Stimulated activated naive B cell treated with anti-CD40 and anti-IgM and Interleukin-4, amounts not matched to agents 10 μg/mL and 1 μg/mL and 100 μg/mL, for 72 hours (primary cell): Measurements from ENCODE around the gene SLC6A5.
"Not testable (repeated sequence)": the region's sequence is repeated elsewhere in the genome, so short reads cannot be mapped to it uniquely, and the experiment has no call there.

Source experiments
- ATAC-seq, 2 donors: fragments of 150-1000 bp; cut with Tn5 transposase; replicated peaks; 2 replicates each; pipeline ENCODE4 v1.10.0; 2021; ENCODE audit warnings: moderate library complexity in 1 of 2
- DNase-seq: peaks from one replicate; pipeline ENCODE4 v3.0.0; 2021
- H3K27ac Mint-ChIP-seq: one replicate; pipeline ENCODE4 v1.8.0; 2022; ENCODE audit warnings: mild to moderate bottlenecking, mixed read lengths
- H3K27me3 Mint-ChIP-seq, 2 donors: one replicate each; pipeline ENCODE4 v1.8.0; 2022; ENCODE audit warnings: mixed read lengths in 2 of 2
- H3K36me3 Mint-ChIP-seq, 2 donors: one replicate each; pipeline ENCODE4 v1.8.0; 2022; ENCODE audit warnings: mixed read lengths in 2 of 2, mild to moderate bottlenecking in 1 of 2
- H3K4me1 Mint-ChIP-seq, 2 donors: one replicate each; pipeline ENCODE4 v1.8.0; 2022; ENCODE audit warnings: mixed read lengths in 2 of 2, mild to moderate bottlenecking in 1 of 2
- H3K4me3 Mint-ChIP-seq, 2 donors: one replicate each; pipeline ENCODE4 v1.8.0; 2022; ENCODE audit warnings: mild to moderate bottlenecking in 2 of 2, mixed read lengths in 2 of 2, moderate library complexity in 1 of 2
- H3K9me3 Mint-ChIP-seq, 2 donors: one replicate each; pipeline ENCODE4 v1.8.0; 2022; ENCODE audit warnings: mixed read lengths in 2 of 2, mild to moderate bottlenecking in 1 of 2

Gene SLC6A5

GRCh38 chr11:20599221-20600019 is at the start of gene SLC6A5:
SLC6A5 (plus strand) TSS chr11:20599608; CDS start chr11:20599673, 65 bp downstream.
- no peak for ATAC-seq
- DNase-seq, result no peak
- no peak within 1 kb of the TSS for H3K4me3 Mint-ChIP-seq
- H3K27me3 Mint-ChIP-seq, result peaks cover 80 to 92% of the 10 kb centered on the region in 2 donors
- peaks cover 4 to 7% of the 10 kb centered on the region in 2 donors for H3K9me3 Mint-ChIP-seq
- H3K4me1 Mint-ChIP-seq, result peaks cover 4 to 10% of the 10 kb centered on the region in 2 donors
- H3K27ac Mint-ChIP-seq, result peak within 1 kb of the TSS; percentile 83
- H3K36me3 Mint-ChIP-seq, result peaks cover 3% of the 10 kb centered on the region in 2 donors

- H3K9me3 Mint-ChIP-seq, result peaks cover 5 to 7% of the 10 kb centered on the region in 2 donors
- H3K4me3 Mint-ChIP-seq, result no peak overlapping the region
- H3K36me3 Mint-ChIP-seq, result no peaks in the 10 kb centered on the region
- no peak overlapping the region for H3K27ac Mint-ChIP-seq
- ATAC-seq (no peak), DNase-seq (no peak)
- peaks cover 0 to 5% of the 10 kb centered on the region in 2 donors for H3K27me3 Mint-ChIP-seq
- no peaks in the 10 kb centered on the region for H3K4me1 Mint-ChIP-seq
These were observed 48.3 kb upstream of the SLC6A5 start for GRCh38 chr11:20551096-20551495.

DNA sequence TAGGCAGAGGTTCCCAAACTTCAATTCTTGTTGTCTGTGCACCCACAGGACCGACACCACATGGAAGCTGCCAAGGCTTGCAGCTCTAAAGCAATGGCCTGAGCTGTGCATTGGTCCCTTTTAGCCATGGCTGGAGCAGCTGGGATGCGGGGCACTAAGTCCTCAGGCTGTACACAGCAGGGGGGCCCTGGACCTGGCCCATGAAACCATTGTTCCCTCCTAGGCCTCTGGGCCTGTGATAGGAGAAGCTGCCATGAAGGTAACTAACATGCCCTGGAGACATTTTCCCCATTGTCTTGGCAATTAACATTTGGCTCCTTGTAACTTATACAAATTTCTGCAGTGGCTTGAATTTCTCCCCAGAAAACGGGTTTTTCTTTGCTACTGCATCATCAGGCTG is 43.6 kb upstream of the SLC6A5 start:
- no peak for ATAC-seq
- Mint-ChIP-seq H3K27ac (no peak overlapping the region), H3K27me3 (peaks cover 6 to 11% of the 10 kb centered on the region in 2 donors), H3K4me3 (no peak overlapping the region), H3K36me3 (no peaks in the 10 kb centered on the region), H3K4me1 (no peaks in the 10 kb centered on the region), H3K9me3 (peaks cover 10 to 14% of the 10 kb centered on the region in 2 donors)
- no peak for DNase-seq

- not testable (repeated sequence) for H3K4me3 Mint-ChIP-seq, H3K4me1 Mint-ChIP-seq, H3K27ac Mint-ChIP-seq, ATAC-seq, H3K36me3 Mint-ChIP-seq, DNase-seq
- peaks cover 10 to 14% of the 10 kb centered on the region in 2 donors for H3K9me3 Mint-ChIP-seq
- H3K27me3 Mint-ChIP-seq, result peaks cover 6 to 11% of the 10 kb centered on the region in 2 donors
These were observed 43.0 kb upstream of the SLC6A5 start for GRCh38 chr11:20556396-20556795.

DNA sequence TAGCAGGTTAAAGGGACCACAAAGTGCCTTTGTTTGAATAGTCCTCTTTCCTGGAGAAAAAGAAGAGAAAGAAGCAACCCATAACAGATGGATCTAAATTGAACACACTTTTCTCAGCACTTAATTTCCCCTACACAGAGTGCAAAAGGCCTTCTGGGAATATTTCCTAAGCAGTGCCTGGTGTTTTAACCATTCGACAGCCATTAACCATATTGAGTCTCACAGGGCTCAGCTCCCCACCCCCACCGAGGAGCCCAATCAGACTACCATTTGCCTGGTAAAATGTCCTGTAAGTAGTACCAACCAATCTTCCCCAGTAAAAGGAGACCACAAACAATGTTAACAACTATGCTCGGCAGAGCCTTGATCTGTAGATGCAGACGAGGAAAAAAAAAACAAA is 40.7 kb upstream of the SLC6A5 start:
- Mint-ChIP-seq H3K27ac (no peak overlapping the region), H3K27me3 (peaks cover 6 to 8% of the 10 kb centered on the region in 2 donors), H3K4me3 (no peak overlapping the region), H3K9me3 (peaks cover 10 to 11% of the 10 kb centered on the region in 2 donors), H3K4me1 (no peaks in the 10 kb centered on the region), H3K36me3 (no peaks in the 10 kb centered on the region)
- no peak for ATAC-seq
- no peak for DNase-seq

GRCh38 chr11:20559523-20560300 is 39.7 kb upstream of the SLC6A5 start:
- no peak overlapping the region for H3K27ac Mint-ChIP-seq
- DNase-seq (no peak), ATAC-seq (no peak)
- H3K4me3 Mint-ChIP-seq, result no peak overlapping the region
- H3K27me3 Mint-ChIP-seq, result peaks cover 6% of the 10 kb centered on the region in 2 donors
- H3K4me1 Mint-ChIP-seq, result no peaks in the 10 kb centered on the region
- peaks cover 9 to 10% of the 10 kb centered on the region in 2 donors for H3K9me3 Mint-ChIP-seq
- H3K36me3 Mint-ChIP-seq, result no peaks in the 10 kb centered on the region

- Mint-ChIP-seq H3K27ac (no peak overlapping the region), H3K4me3 (no peak overlapping the region), H3K4me1 (no peaks in the 10 kb centered on the region), H3K27me3 (peaks cover 6% of the 10 kb centered on the region in 2 donors), H3K9me3 (peaks cover 0 to 1% of the 10 kb centered on the region in 2 donors), H3K36me3 (no peaks in the 10 kb centered on the region)
- no peak for DNase-seq
- no peak for ATAC-seq
These were observed 37.5 kb upstream of the SLC6A5 start for GRCh38 chr11:20561915-20562314.

DNA sequence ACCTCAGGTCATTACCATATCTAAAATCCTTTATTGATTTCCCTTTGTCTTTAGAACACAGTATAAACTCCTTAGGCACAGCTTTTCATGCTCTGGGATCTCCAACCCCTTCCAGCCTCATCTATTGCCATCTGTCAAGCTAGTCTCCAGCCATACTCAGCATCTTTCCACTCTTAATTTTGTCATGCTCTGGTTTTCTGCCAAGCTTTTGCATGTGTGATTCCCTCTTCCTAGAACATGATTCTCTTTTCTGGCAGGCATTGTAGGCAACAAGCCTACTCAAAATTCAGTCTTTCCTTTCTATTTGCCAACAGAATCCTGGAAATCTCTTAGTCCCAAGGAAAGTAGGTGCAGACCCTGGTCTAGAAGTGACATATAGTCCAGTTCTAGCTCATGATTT is 35.5 kb upstream of the SLC6A5 start:
- H3K4me1 Mint-ChIP-seq, result no peaks in the 10 kb centered on the region
- ATAC-seq (no peak), DNase-seq (no peak)
- no peaks in the 10 kb centered on the region for H3K36me3 Mint-ChIP-seq
- H3K4me3 Mint-ChIP-seq, result no peak overlapping the region
- H3K27ac Mint-ChIP-seq, result no peak overlapping the region
- H3K9me3 Mint-ChIP-seq, result peaks cover 0 to under 1% of the 10 kb centered on the region in 2 donors
- H3K27me3 Mint-ChIP-seq, result peaks cover 3 to 8% of the 10 kb centered on the region in 2 donors

DNA sequence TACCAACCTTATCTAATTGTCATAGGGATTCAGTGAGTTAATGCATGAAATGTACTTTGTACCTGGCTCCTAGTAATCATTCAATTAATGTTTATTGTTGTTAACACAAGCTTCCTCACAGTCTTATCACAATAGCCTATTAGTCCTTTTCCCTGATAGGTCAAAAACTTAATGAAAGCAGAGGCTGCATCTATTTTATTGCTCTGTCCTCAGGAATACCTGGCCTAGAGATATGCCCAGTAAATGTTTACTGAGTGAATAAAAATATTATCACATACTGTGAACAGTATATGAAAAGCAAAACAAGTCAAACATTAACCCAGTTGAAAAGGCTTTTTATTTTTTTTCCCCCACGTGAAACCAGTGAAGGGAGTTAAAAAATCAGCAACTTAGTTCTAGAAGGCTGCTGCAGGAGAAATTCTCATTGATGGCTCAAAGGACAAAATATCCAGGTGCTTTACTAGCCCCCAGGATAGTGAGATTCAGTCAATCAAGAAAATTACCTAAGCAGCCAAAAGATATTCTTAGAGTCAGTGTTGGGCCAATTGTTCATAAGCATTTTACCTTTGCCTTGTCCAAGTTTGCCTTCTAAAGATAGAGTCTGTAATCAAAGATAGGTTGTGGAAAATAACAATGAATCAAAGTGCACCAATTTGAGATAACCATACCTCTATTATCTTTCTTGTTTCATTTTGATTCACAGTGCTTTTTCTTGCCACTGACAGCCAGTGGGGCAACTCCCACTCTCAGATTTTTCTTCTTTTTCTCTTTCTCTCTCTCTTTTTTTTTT is 34.4 kb upstream of the SLC6A5 start:
- no peaks in the 10 kb centered on the region for H3K4me1 Mint-ChIP-seq
- ATAC-seq (no peak), DNase-seq (no peak)
- H3K36me3 Mint-ChIP-seq, result no peaks in the 10 kb centered on the region
- H3K27ac Mint-ChIP-seq, result no peak overlapping the region
- H3K27me3 Mint-ChIP-seq, result peaks cover 0 to 5% of the 10 kb centered on the region in 2 donors
- no peaks in the 10 kb centered on the region for H3K9me3 Mint-ChIP-seq
- no peak overlapping the region for H3K4me3 Mint-ChIP-seq

- H3K9me3 Mint-ChIP-seq, H3K4me1 Mint-ChIP-seq, H3K36me3 Mint-ChIP-seq, H3K27ac Mint-ChIP-seq, H3K27me3 Mint-ChIP-seq, ATAC-seq, H3K4me3 Mint-ChIP-seq, DNase-seq: not testable (repeated sequence)
These were observed 33.3 kb upstream of the SLC6A5 start for GRCh38 chr11:20566115-20566514.

DNA sequence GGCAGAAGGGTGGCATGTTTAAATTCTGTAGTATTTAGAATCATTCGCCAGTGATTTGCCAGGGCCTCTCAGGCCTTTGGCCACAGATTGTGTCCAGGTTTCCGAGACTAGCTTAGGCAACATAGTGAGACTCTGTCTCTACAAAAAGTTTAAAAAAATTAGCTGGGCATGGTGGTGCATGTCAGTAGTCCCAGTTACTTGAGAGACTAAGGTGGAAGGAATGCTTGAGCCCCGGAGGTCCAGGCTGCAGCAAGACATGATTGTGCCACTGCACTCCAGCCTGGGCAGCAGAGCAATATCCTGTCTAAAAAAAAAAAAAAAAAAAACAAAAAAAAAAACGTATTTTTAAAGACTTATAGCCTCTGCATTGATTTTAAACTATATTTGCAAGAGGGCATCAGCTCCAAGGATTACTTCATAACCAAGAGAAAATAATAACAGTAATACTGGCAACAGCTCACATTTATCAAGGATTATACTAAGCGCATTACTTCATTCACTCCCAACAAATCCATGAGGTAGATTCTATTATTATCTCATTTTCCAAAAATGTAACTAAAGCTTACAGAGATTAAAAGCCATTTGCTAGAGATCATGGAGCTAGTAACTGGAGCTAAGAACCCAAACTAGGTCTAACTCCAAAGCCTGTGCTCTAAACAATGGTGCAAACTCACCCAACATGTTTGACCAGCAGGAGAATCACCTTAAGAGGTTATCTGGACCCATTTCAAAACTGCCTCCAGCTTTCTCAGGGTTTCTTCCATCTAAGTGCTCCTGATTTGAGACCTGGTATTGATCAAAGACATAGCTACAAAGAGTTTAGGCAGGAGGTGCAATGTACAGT is 32.6 kb upstream of the SLC6A5 start:
- DNase-seq (no peak), ATAC-seq (no peak)
- Mint-ChIP-seq H3K4me1 (no peaks in the 10 kb centered on the region), H3K36me3 (no peaks in the 10 kb centered on the region), H3K9me3 (no peaks in the 10 kb centered on the region), H3K27me3 (peaks cover 0 to 5% of the 10 kb centered on the region in 2 donors), H3K27ac (no peak overlapping the region), H3K4me3 (no peak overlapping the region)

DNA sequence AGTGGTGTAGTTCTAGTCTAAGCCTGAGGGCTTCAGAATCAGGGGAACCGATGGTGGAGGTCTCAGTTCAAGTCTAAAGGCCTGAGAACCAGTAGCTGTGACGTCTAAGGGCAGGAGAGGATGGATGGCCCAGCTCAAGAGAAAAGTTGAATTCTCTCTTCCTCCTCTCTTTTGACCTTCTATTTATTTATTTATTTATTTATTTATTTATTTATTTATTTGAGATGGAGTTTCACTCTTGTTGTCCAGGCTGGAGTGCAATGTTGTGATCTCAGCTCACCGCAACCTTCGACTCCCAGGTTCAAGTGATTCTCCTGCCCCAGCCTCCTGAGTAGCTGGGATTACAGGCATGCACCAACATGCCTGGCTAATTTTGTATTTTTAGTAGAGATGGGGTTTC is 19.7 kb upstream of the SLC6A5 start:
- not testable (repeated sequence) for H3K36me3 Mint-ChIP-seq, ATAC-seq, H3K4me1 Mint-ChIP-seq, H3K9me3 Mint-ChIP-seq, DNase-seq, H3K4me3 Mint-ChIP-seq, H3K27ac Mint-ChIP-seq
- H3K27me3 Mint-ChIP-seq, result peaks cover 6 to 14% of the 10 kb centered on the region in 2 donors

- peaks cover 4 to 22% of the 10 kb centered on the region in 2 donors for H3K27me3 Mint-ChIP-seq
- H3K4me3 Mint-ChIP-seq, result no peak overlapping the region
- ATAC-seq, result no peak
- no peaks in the 10 kb centered on the region for H3K4me1 Mint-ChIP-seq
- H3K27ac Mint-ChIP-seq, result no peak overlapping the region
- no peak for DNase-seq
- H3K36me3 Mint-ChIP-seq, result peaks cover 0 to 1% of the 10 kb centered on the region in 2 donors
- peaks cover 0 to 4% of the 10 kb centered on the region in 2 donors for H3K9me3 Mint-ChIP-seq
These were observed 16.2 kb upstream of the SLC6A5 start for GRCh38 chr11:20583201-20583600.
